Measurements from ENCODE around the gene SMO.

Gene SMO

GRCh38 chr7:129188892-129189660 is 643 bp downstream of the SMO start:
- H3K4me2 ChIP-seq (ENCODE audit: insufficient read depth, low read length), result peak overlapping the region; percentile 94

GRCh38 chr7:129189661-129190310 is 1.4 kb downstream of the SMO start:
- ATAC-seq (ENCODE audit: insufficient read depth, low read depth) (no peak), DNase-seq (no peak)
- peaks cover 27% of the 10 kb centered on the region for H3K4me1 ChIP-seq (ENCODE audit: insufficient read depth, low read length)
- H3K27me3 ChIP-seq (ENCODE audit: insufficient read depth, low read length, poor library complexity), result peaks cover 32% of the 10 kb centered on the region
- no peak overlapping the region for H3K27ac ChIP-seq (ENCODE audit: low read length)
- H3K4me3 ChIP-seq (ENCODE audit: low read depth in 1 of 2, low read length in 2 of 2), result peak overlapping the region; percentile 70 to 75; a peak in 3 of 4 replicates
- H3K9ac ChIP-seq (ENCODE audit: low read depth, low read length), result peak overlapping the region; percentile 73
- no peaks in the 10 kb centered on the region; the same call in 1 of the 2 replicates for H3K36me3 ChIP-seq (ENCODE audit: insufficient read depth, low read length)
- H2AFZ ChIP-seq (ENCODE audit: low read depth, low read length), result peak overlapping the region; percentile 69
- no peaks in the 10 kb centered on the region for H3K9me3 ChIP-seq (ENCODE audit: insufficient read depth, low read length, severe bottlenecking)
- no peaks in the 10 kb centered on the region; the same call in none of the 2 replicates for H3K79me2 ChIP-seq (ENCODE audit: insufficient read depth, low read length)
- H3K4me2 ChIP-seq (ENCODE audit: insufficient read depth, low read length), result peak overlapping the region; percentile 94
- peaks cover 15% of the 10 kb centered on the region; the same call in 1 of the 2 replicates for H4K20me1 ChIP-seq (ENCODE audit: insufficient read depth, low read length)
- TF ChIP-seq CTCF (IDR thresholded peaks at IDR 0.05; ENCODE audit: borderline replicate concordance, extremely low read depth, low read length, poor library complexity, severe bottlenecking), result no peak
- TF ChIP-seq EZH2 (IDR thresholded peaks at IDR 0.05; ENCODE audit: borderline replicate concordance, low read depth, low read length, severe bottlenecking), result no peak

More at GRCh38 chr7:129188892-129189660, 643 bp downstream of the SMO start:
- Histone ChIP-seq H3K9me3 (ENCODE audit: insufficient read depth, low read length, severe bottlenecking) (no peaks in the 10 kb centered on the region), H2AFZ (ENCODE audit: low read depth, low read length) (peak overlapping the region; percentile 69), H3K36me3 (ENCODE audit: insufficient read depth, low read length) (no peaks in the 10 kb centered on the region; the same call in 1 of the 2 replicates), H3K27me3 (ENCODE audit: insufficient read depth, low read length, poor library complexity) (peaks cover 32% of the 10 kb centered on the region), H3K9ac (ENCODE audit: low read depth, low read length) (peak overlapping the region; percentile 73), H3K4me1 (ENCODE audit: insufficient read depth, low read length) (peaks cover 27% of the 10 kb centered on the region), H3K27ac (ENCODE audit: low read length) (peak overlapping the region; percentile 22; the same call in 1 of the 2 replicates), H3K79me2 (ENCODE audit: insufficient read depth, low read length) (no peaks in the 10 kb centered on the region; the same call in none of the 2 replicates), H4K20me1 (ENCODE audit: insufficient read depth, low read length) (peaks cover 15% of the 10 kb centered on the region; the same call in 1 of the 2 replicates), H3K4me3 (ENCODE audit: low read depth in 1 of 2, low read length in 2 of 2) (peak overlapping the region; percentile 70 to 75; a peak in 3 of 4 replicates)
- DNase-seq, result peak; percentile 7
- peak; percentile 58 for ATAC-seq (ENCODE audit: insufficient read depth, low read depth)
- no peak for TF ChIP-seq CTCF (IDR thresholded peaks at IDR 0.05; ENCODE audit: borderline replicate concordance, extremely low read depth, low read length, poor library complexity, severe bottlenecking)
- peak; percentile 84 for TF ChIP-seq EZH2 (IDR thresholded peaks at IDR 0.05; ENCODE audit: borderline replicate concordance, low read depth, low read length, severe bottlenecking)

- Histone ChIP-seq H3K79me2 (ENCODE audit: insufficient read depth, low read length) (no peaks in the 10 kb centered on the region; the same call in none of the 2 replicates), H3K4me1 (ENCODE audit: insufficient read depth, low read length) (peaks cover 27% of the 10 kb centered on the region), H3K4me2 (ENCODE audit: insufficient read depth, low read length) (peak overlapping the region; percentile 25; the same call in 1 of the 2 replicates)
These were observed 2.8 kb downstream of the SMO start for GRCh38 chr7:129191272-129191671.

More at GRCh38 chr7:129191272-129191671, 2.8 kb downstream of the SMO start:
- no peak overlapping the region for H3K4me3 ChIP-seq (ENCODE audit: low read depth in 1 of 2, low read length in 2 of 2)
- no peak overlapping the region for H3K27ac ChIP-seq (ENCODE audit: low read length)
- TF ChIP-seq CTCF (IDR thresholded peaks at IDR 0.05; ENCODE audit: borderline replicate concordance, extremely low read depth, low read length, poor library complexity, severe bottlenecking) (no peak), EZH2 (IDR thresholded peaks at IDR 0.05; ENCODE audit: borderline replicate concordance, low read depth, low read length, severe bottlenecking) (no peak)
- H2AFZ ChIP-seq (ENCODE audit: low read depth, low read length), result no peak overlapping the region
- ATAC-seq (ENCODE audit: insufficient read depth, low read depth) (no peak), DNase-seq (no peak)
- peaks cover 15% of the 10 kb centered on the region; the same call in 1 of the 2 replicates for H4K20me1 ChIP-seq (ENCODE audit: insufficient read depth, low read length)
- peaks cover 30% of the 10 kb centered on the region for H3K27me3 ChIP-seq (ENCODE audit: insufficient read depth, low read length, poor library complexity)
- no peaks in the 10 kb centered on the region; the same call in 1 of the 2 replicates for H3K36me3 ChIP-seq (ENCODE audit: insufficient read depth, low read length)
- no peak overlapping the region for H3K9ac ChIP-seq (ENCODE audit: low read depth, low read length)
- no peaks in the 10 kb centered on the region for H3K9me3 ChIP-seq (ENCODE audit: insufficient read depth, low read length, severe bottlenecking)
